ENCODE data around the gene EPS8L3. TPM values are rescaled to one million over a fixed set of nuclear protein-coding genes. Genes with fewer than 3 reads are reported as not detected.
"Not testable (repeated sequence)": the region's sequence is repeated elsewhere in the genome, so short reads cannot be mapped to it uniquely, and the experiment has no call there.

Gene EPS8L3
- total and polyA plus RNA-seq, 2 experiments from 2014 or later = not detected

- Histone ChIP-seq H3K9me2 (ENCODE audit: insufficient read depth) (no peaks in the 10 kb centered on the region), H3K36me3 (ENCODE audit: low read depth) (no peaks in the 10 kb centered on the region), H3K79me2 (ENCODE audit: insufficient read depth) (no peaks in the 10 kb centered on the region), H3F3A (ENCODE audit: insufficient read depth) (peaks cover 8% of the 10 kb centered on the region; the same call in 1 of the 2 replicates), H3K4me3 (no peak overlapping the region), H2AFZ (no peak overlapping the region), H4K20me1 (ENCODE audit: insufficient read depth) (no peaks in the 10 kb centered on the region), H3K9ac (no peak overlapping the region), H3K4me2 (ENCODE audit: unreplicated experiment) (no peak overlapping the region), H3K9me3 (ENCODE audit: low read depth) (no peaks in the 10 kb centered on the region), H3K4me1 (ENCODE audit: insufficient read depth) (peaks cover 22% of the 10 kb centered on the region), H3K27ac (no peak overlapping the region), H3K27me3 (replicated peaks; ENCODE audit: insufficient read depth) (no peaks in the 10 kb centered on the region)
- in situ Hi-C loops (cut with MboI) = no loop called here
- DNase-seq = no peak
- no peak for TF ChIP-seq EZH2phosphoT487 (IDR thresholded peaks at IDR 0.05; ENCODE audit: insufficient read depth, low read depth)
- no peak for TF ChIP-seq EZH2 (IDR thresholded peaks at IDR 0.05; ENCODE audit: insufficient read depth, poor library complexity, severe bottlenecking)
Observed at GRCh38 chr1:109800291-109800690, 36.6 kb upstream of the EPS8L3 start.

GRCh38 chr1:109799445-109799844 lies 35.7 kb upstream of the EPS8L3 start:
- in situ Hi-C loops (cut with MboI) = no loop called here
- H3K9ac ChIP-seq = no peak overlapping the region
- no peaks in the 10 kb centered on the region for H4K20me1 ChIP-seq (ENCODE audit: insufficient read depth)
- H3K79me2 ChIP-seq (ENCODE audit: insufficient read depth) = no peaks in the 10 kb centered on the region
- peak; percentile 38 for DNase-seq
- no peak overlapping the region for H3K4me3 ChIP-seq
- peaks cover 8% of the 10 kb centered on the region; the same call in 1 of the 2 replicates for H3F3A ChIP-seq (ENCODE audit: insufficient read depth)
- H3K9me2 ChIP-seq (ENCODE audit: insufficient read depth) = no peaks in the 10 kb centered on the region
- H3K27ac ChIP-seq = no peak overlapping the region
- WGBS, 2 experiments (ENCODE audit: low coverage in 1 of 2, low lambda C conversion rate in 2 of 2, missing lambda C conversion rate in 2 of 2) = 0 to 6% methylated on average over 1 of the region's 1 CpG
- H3K36me3 ChIP-seq (ENCODE audit: low read depth) = no peaks in the 10 kb centered on the region
- no peak overlapping the region for H2AFZ ChIP-seq
- H3K9me3 ChIP-seq (ENCODE audit: low read depth) = no peaks in the 10 kb centered on the region
- H3K4me2 ChIP-seq (ENCODE audit: unreplicated experiment) = no peak overlapping the region
- H3K27me3 ChIP-seq (replicated peaks; ENCODE audit: insufficient read depth) = no peaks in the 10 kb centered on the region
- TF ChIP-seq EZH2 (IDR thresholded peaks at IDR 0.05; ENCODE audit: insufficient read depth, poor library complexity, severe bottlenecking) (no peak), EZH2phosphoT487 (IDR thresholded peaks at IDR 0.05; ENCODE audit: insufficient read depth, low read depth) (no peak)
- H3K4me1 ChIP-seq (ENCODE audit: insufficient read depth) = peaks cover 24% of the 10 kb centered on the region

- peaks cover 32% of the 10 kb centered on the region for H3K4me1 ChIP-seq (ENCODE audit: insufficient read depth)
- H4K20me1 ChIP-seq (ENCODE audit: insufficient read depth); H3K27ac ChIP-seq; H3K9me3 ChIP-seq (ENCODE audit: low read depth); DNase-seq; H3K36me3 ChIP-seq (ENCODE audit: low read depth); H3K9me2 ChIP-seq (ENCODE audit: insufficient read depth); H3K4me3 ChIP-seq; H3K27me3 ChIP-seq (replicated peaks; ENCODE audit: insufficient read depth); in situ Hi-C loops (cut with MboI); H3K9ac ChIP-seq; H3K4me2 ChIP-seq (ENCODE audit: unreplicated experiment); H3K79me2 ChIP-seq (ENCODE audit: insufficient read depth); H2AFZ ChIP-seq: not testable (repeated sequence)
- WGBS, 2 experiments (ENCODE audit: low coverage in 1 of 2, low lambda C conversion rate in 2 of 2, missing lambda C conversion rate in 2 of 2) = 82 to 83% methylated on average over 5 of the region's 5 CpGs
- peaks cover 13% of the 10 kb centered on the region; the same call in 1 of the 2 replicates for H3F3A ChIP-seq (ENCODE audit: insufficient read depth)
Observed at GRCh38 chr1:109797303-109797595, 33.5 kb upstream of the EPS8L3 start.

GRCh38 chr1:109796484-109797302 lies 33.0 kb upstream of the EPS8L3 start:
- no peaks in the 10 kb centered on the region for H4K20me1 ChIP-seq (ENCODE audit: insufficient read depth)
- no peak overlapping the region for H3K9ac ChIP-seq
- 0 out of 2 replicates have a peak overlapping the region, but pooled peaks have one; percentile 25 for H3K27ac ChIP-seq
- WGBS, 2 experiments (ENCODE audit: low coverage in 1 of 2, low lambda C conversion rate in 2 of 2, missing lambda C conversion rate in 2 of 2) = 70 to 71% methylated on average over 7 of the region's 7 CpGs
- H3F3A ChIP-seq (ENCODE audit: insufficient read depth) = peaks cover 13% of the 10 kb centered on the region; the same call in 1 of the 2 replicates
- H3K4me2 ChIP-seq (ENCODE audit: unreplicated experiment) = no peak overlapping the region
- H3K27me3 ChIP-seq (replicated peaks; ENCODE audit: insufficient read depth) = no peaks in the 10 kb centered on the region
- in situ Hi-C loops (cut with MboI) = no loop called here
- H3K79me2 ChIP-seq (ENCODE audit: insufficient read depth) = no peaks in the 10 kb centered on the region
- H3K9me2 ChIP-seq (ENCODE audit: insufficient read depth) = no peaks in the 10 kb centered on the region
- TF ChIP-seq EZH2phosphoT487 (IDR thresholded peaks at IDR 0.05; ENCODE audit: insufficient read depth, low read depth) (no peak), EZH2 (IDR thresholded peaks at IDR 0.05; ENCODE audit: insufficient read depth, poor library complexity, severe bottlenecking) (no peak)
- peaks cover 38% of the 10 kb centered on the region for H3K4me1 ChIP-seq (ENCODE audit: insufficient read depth)
- DNase-seq = peak; percentile 70
- H2AFZ ChIP-seq = 0 out of 2 replicates have a peak overlapping the region, but pooled peaks have one; percentile 19
- no peaks in the 10 kb centered on the region for H3K36me3 ChIP-seq (ENCODE audit: low read depth)
- no peak overlapping the region for H3K4me3 ChIP-seq
- H3K9me3 ChIP-seq (ENCODE audit: low read depth) = no peaks in the 10 kb centered on the region

Measured in GM23248 (cell line).